Heart left ventricle (tissue), 16 donors: ENCODE results near the gene DPYSL3. TPM values are rescaled to one million over a fixed set of nuclear protein-coding genes. Genes with fewer than 3 reads are reported as not detected.

ENCODE experiments used
- ATAC-seq, 4 donors: fragments of 200-7000 bp; cut with Tn5 transposase; one replicate each; pipeline ENCODE4 v1.9.1; 2020 to 2022; ENCODE audit warnings: moderate library complexity in 4 of 4, mild to moderate bottlenecking in 3 of 4, moderate number of reproducible peaks in 1 of 4
- DNase-seq, 5 donors: peaks; one replicate each; pipeline ENCODE4 v3.0.0-alpha.2; 2020
- H3K27ac ChIP-seq, 12 donors: fragments of 200-600 bp; sonication (generic) in 4 of 12; one replicate each; pipeline versions ENCODE4 v1.5.0 to v1.8.0; 2016 to 2022; ENCODE audit warnings: mild to moderate bottlenecking in 2 of 12
- H3K27me3 ChIP-seq, 9 donors: fragments of 200-600 bp; sonication (generic) in 2 of 9; one replicate each; pipeline versions ENCODE4 v1.5.1 to v1.8.0; 2016 to 2022; ENCODE audit warnings: mild to moderate bottlenecking in 3 of 9
- H3K36me3 ChIP-seq, 9 donors: fragments of 200-600 bp; sonication (generic) in 2 of 9; one replicate each; pipeline versions ENCODE4 v1.5.0 to v1.8.0; 2018 to 2022; ENCODE audit warnings: mild to moderate bottlenecking in 2 of 9
- H3K4me1 ChIP-seq, 12 donors: fragments of 200-600 bp; sonication (generic) in 4 of 12; one replicate each; pipeline versions ENCODE4 v1.5.0 to v1.8.0; 2016 to 2022; ENCODE audit warnings: mild to moderate bottlenecking in 3 of 12
- H3K4me3 ChIP-seq, 12 donors: fragments of 200-600 bp; sonication (generic) in 4 of 12; one replicate each; pipeline versions ENCODE4 v1.5.0 to v1.8.0; 2017 to 2022; ENCODE audit warnings: mild to moderate bottlenecking in 9 of 12, moderate library complexity in 4 of 12
- H3K9me3 ChIP-seq, 12 donors: fragments of 200-600 bp; sonication (generic) in 4 of 12; one replicate each; pipeline versions ENCODE4 v1.5.0 to v1.8.0; 2016 to 2022; ENCODE audit warnings: mild to moderate bottlenecking in 1 of 12
- CTCF ChIP-seq, 12 donors: fragments of 200-600 bp; sonication (generic) in 4 of 12; IDR thresholded peaks; one replicate each; pipeline versions ENCODE4 v1.5.0 to v1.8.0; 2018 to 2022; ENCODE audit warnings: antibody characterized with exemption in 12 of 12, mild to moderate bottlenecking in 5 of 12
- POLR2A ChIP-seq, 2 donors: fragments of 450-650 bp; IDR thresholded peaks; one replicate each; pipeline ENCODE4 v1.6.1; 2017; ENCODE audit warnings: antibody characterized with exemption in 2 of 2, mild to moderate bottlenecking in 2 of 2, moderate library complexity in 2 of 2
- WGBS, 4 donors: extraction: QIAGEN DNeasy Blood & Tissue Kit in 2 of 4; methylation state at CpG; one replicate each; pipeline versions ENCODE4 v1.1.5 to v1.1.7; 2013 to 2018; 5-methylcytosine and 5-hydroxymethylcytosine counted together
- intact Hi-C, 10 donors: fragments of 100-400 bp; cut with DNase I; formaldehyde crosslinking; loops; one replicate each; pipeline versions ENCODE4 v1.11.1 to v1.14.2; 2022
- polyA plus RNA-seq, 2 donors: library from polyadenylated mRNA; stranded (reverse); fragments of 200-250 nt; gene quantifications; one replicate each; pipeline ENCODE4 v1.2.3, GENCODE V29; 2013
- total RNA-seq, 9 donors: library from RNA; depleted of rRNA in 2 of 9; stranded (reverse); fragments of >200 nt in 2 of 9; fragmentation: NEBNext Ultra II Directional in 3 of 9; extraction: Animal tissue kit (Norgen Biotek cat#: 25700) in 3 of 9; gene quantifications; one replicate each; pipeline versions ENCODE4 v1.1.0 to v1.2.4, GENCODE V29; 2016 to 2023
- donor health status: ischemic (EF 13 %, LVEDD 7.1; RV severe dilation, severe dysfunction).
- donor health status: healthy with polysubstance abuse.
- donor health status: DM: no; HTN: yes; CAD: no.
- donor health status: DM: no; HTN: no; CAD: no.
- donor health status: ischemic (EF 25% LVEDD 6.9; RV normal size, moderate dysfunction).
- donor health status: ischemic (EF 25% LVEDD 5.7; RV mildly dilated, moderate dysfunction).
- donor health status: healthy.
- donor health status: DM: yes; HTN: yes; CAD: no.
- donor health status: ischemic (EF 35%, LVEDD 5.7; RV mildly dilated, moderate dysfunction).
- donor health status: nonischemic (EF 11% LVEDD 7.7; RV severe dilation, severe dysfunction).
- donor health status: DM: yes; HTN: yes; CAD: no.
- donor health status: PGD.
- donor health status: ischemic (EF 29% LVEDD 5.4; RV normal size, mild dysfunction).
- donor health status: nonischemic (EF 23%, LVEDD 6.1; RV moderate dilation, normal function).

The DPYSL3 gene
- total and polyA plus RNA-seq, 11 donors, result 7.9 to 54.7 (median 20.6) TPM

- H3K9me3 ChIP-seq, result peaks cover 0 to 4% (median 0%) of the 10 kb centered on the region in 12 donors
- ATAC-seq, result no peak
- peak overlapping the region in 1 of 12 donors; percentile 2 for H3K4me3 ChIP-seq
- peak overlapping the region; percentile 33 to 83 (median 72) for H3K27ac ChIP-seq
- WGBS, 4 donors, result 74 to 79% (median 78%) methylated on average over 6 of the region's 6 CpGs
- DNase-seq, result no peak
- H3K4me1 ChIP-seq, result peaks cover 0 to 70% (median 36%) of the 10 kb centered on the region in 12 donors
- H3K36me3 ChIP-seq, result no peaks in the 10 kb centered on the region
- intact Hi-C loops, result no loop called here
- no peak for TF ChIP-seq CTCF (IDR thresholded peaks at IDR 0.05)
- no peak for TF ChIP-seq POLR2A (IDR thresholded peaks at IDR 0.05)
- no peaks in the 10 kb centered on the region for H3K27me3 ChIP-seq
These were observed 24.8 kb downstream of the DPYSL3 start for GRCh38 chr5:147485046-147485445.

GRCh38 chr5:147484708-147485020, 25.2 kb downstream of the DPYSL3 start:
- Histone ChIP-seq H3K36me3 (no peaks in the 10 kb centered on the region), H3K27me3 (no peaks in the 10 kb centered on the region), H3K27ac (peak overlapping the region; percentile 33 to 83 (median 72)), H3K4me1 (peaks cover 0 to 74% (median 37%) of the 10 kb centered on the region in 12 donors), H3K9me3 (peaks cover 0 to 4% (median 0%) of the 10 kb centered on the region in 12 donors), H3K4me3 (peak overlapping the region in 1 of 12 donors; percentile 11)
- intact Hi-C loops, result no loop called here
- DNase-seq (no peak), ATAC-seq (no peak)
- WGBS, 4 donors, result 50 to 65% (median 58%) methylated on average over 3 of the region's 3 CpGs
- TF ChIP-seq CTCF (IDR thresholded peaks at IDR 0.05) (no peak), POLR2A (IDR thresholded peaks at IDR 0.05) (no peak)

- Histone ChIP-seq H3K36me3 (no peaks in the 10 kb centered on the region), H3K4me1 (peaks cover 0 to 79% (median 43%) of the 10 kb centered on the region in 12 donors), H3K27ac (peak overlapping the region; percentile 33 to 87 (median 75)), H3K9me3 (peaks cover 0 to 4% (median 0%) of the 10 kb centered on the region in 12 donors), H3K4me3 (peak overlapping the region in 1 of 12 donors; percentile 11), H3K27me3 (no peaks in the 10 kb centered on the region)
- intact Hi-C loops, result no loop called here
- ATAC-seq (peak; percentile 70 to 92 (median 83)), DNase-seq (peak; percentile 64 to 80 (median 73))
- 31 to 42% (median 33%) methylated on average over 5 of the region's 5 CpGs for WGBS, 4 donors
- no peak for TF ChIP-seq CTCF (IDR thresholded peaks at IDR 0.05)
- no peak for TF ChIP-seq POLR2A (IDR thresholded peaks at IDR 0.05)
These were observed 25.7 kb downstream of the DPYSL3 start for GRCh38 chr5:147483961-147484707.

GRCh38 chr5:147483188-147483790, 26.6 kb downstream of the DPYSL3 start:
- ATAC-seq, result peak in 1 of 4 donors; percentile 23
- TF ChIP-seq POLR2A (IDR thresholded peaks at IDR 0.05) (no peak), CTCF (IDR thresholded peaks at IDR 0.05) (no peak)
- no peaks in the 10 kb centered on the region for H3K36me3 ChIP-seq

More at GRCh38 chr5:147483188-147483790, 26.6 kb downstream of the DPYSL3 start:
- 61 to 70% (median 64%) methylated on average over 5 of the region's 5 CpGs for WGBS, 4 donors
- H3K27me3 ChIP-seq, result no peaks in the 10 kb centered on the region
- intact Hi-C loops, result no loop called here
- no peak for DNase-seq
- peaks cover 0 to 88% (median 45%) of the 10 kb centered on the region in 12 donors for H3K4me1 ChIP-seq
- H3K27ac ChIP-seq, result peak overlapping the region; percentile 7 to 87 (median 75)
- peaks cover 0 to 4% (median 0%) of the 10 kb centered on the region in 12 donors for H3K9me3 ChIP-seq
- no peak overlapping the region for H3K4me3 ChIP-seq
